RWPE2 (cell line): Measurements from ENCODE around the gene PAK3.

Experiments used
- ATAC-seq: fragments of 200-7000 bp; cut with Tn5 transposase; 3 replicates; pipeline ENCODE4 v1.9.1; 2021; ENCODE audit warnings: low read depth
- DNase-seq: peaks from one replicate; pipeline ENCODE4 v3.0.0-alpha.2; 2020; ENCODE audit warnings: low spot score
- H3K27ac ChIP-seq: fragments of 450-650 bp; 2 replicates; pipeline ENCODE4 v1.5.1; 2017; ENCODE audit warnings: mild to moderate bottlenecking; ENCODE audit not compliant: poor library complexity, severe bottlenecking
- H3K27me3 ChIP-seq: fragments of 250-450 bp; sonication (Bioruptor Pico); 2 replicates; pipeline ENCODE4 v1.5.1; 2021; ENCODE audit warnings: mild to moderate bottlenecking, moderate library complexity; ENCODE audit not compliant: insufficient read depth, poor library complexity, severe bottlenecking
- H3K36me3 ChIP-seq: fragments of 250-450 bp; sonication (Bioruptor Pico); 2 replicates; pipeline ENCODE4 v1.5.1; 2020; ENCODE audit warnings: low read depth, mild to moderate bottlenecking, moderate library complexity
- H3K4me1 ChIP-seq: fragments of 250-450 bp; sonication (Bioruptor Pico); 2 replicates; pipeline ENCODE4 v1.5.1; 2021; ENCODE audit warnings: mild to moderate bottlenecking, moderate library complexity; ENCODE audit not compliant: insufficient read depth, poor library complexity, severe bottlenecking
- H3K4me3 ChIP-seq: fragments of 250-450 bp; sonication (Bioruptor Pico); 2 replicates; pipeline ENCODE4 v1.5.1; 2021; ENCODE audit warnings: mild to moderate bottlenecking, moderate library complexity; ENCODE audit not compliant: severe bottlenecking
- H3K9me3 ChIP-seq: fragments of 250-450 bp; sonication (Bioruptor Pico); 2 replicates; pipeline ENCODE4 v1.5.1; 2021; ENCODE audit warnings: mild to moderate bottlenecking, moderate library complexity; ENCODE audit not compliant: severe bottlenecking
- TF ChIP-seq, protein P1 (sequence below): fragments of 450-650 bp; IDR thresholded peaks from one replicate; pipeline ENCODE4 v1.5.1; 2017; ENCODE audit warnings: mild to moderate bottlenecking, moderate library complexity; ENCODE audit not compliant: poor library complexity, severe bottlenecking

PAK3 gene

DNA sequence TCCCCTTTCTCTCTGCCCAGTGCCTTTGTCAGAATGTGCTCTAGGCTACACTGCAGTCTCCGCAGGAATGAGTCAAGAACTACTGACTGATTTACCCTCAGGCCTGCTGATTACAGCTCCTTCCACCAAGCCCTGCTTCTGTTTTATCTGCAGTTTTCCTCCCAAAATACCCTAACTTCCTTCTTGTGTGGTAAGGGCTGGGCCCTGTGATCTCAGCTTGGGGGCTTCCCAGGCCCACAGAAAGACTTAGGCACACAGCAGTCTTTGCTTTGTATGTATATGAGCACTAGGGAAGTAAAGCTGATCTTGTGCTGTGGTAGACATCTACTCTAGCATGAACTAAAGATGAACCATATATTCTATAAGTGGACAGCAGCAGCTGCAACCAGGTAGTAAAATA, 18.8 kb downstream of the PAK3 start:
- no peak for ATAC-seq
- no peaks in the 10 kb centered on the region for H3K9me3 ChIP-seq
- no peaks in the 10 kb centered on the region for H3K36me3 ChIP-seq
- no peaks in the 10 kb centered on the region for H3K4me1 ChIP-seq
- DNase-seq = no peak
- TF ChIP-seq, protein P1, sequence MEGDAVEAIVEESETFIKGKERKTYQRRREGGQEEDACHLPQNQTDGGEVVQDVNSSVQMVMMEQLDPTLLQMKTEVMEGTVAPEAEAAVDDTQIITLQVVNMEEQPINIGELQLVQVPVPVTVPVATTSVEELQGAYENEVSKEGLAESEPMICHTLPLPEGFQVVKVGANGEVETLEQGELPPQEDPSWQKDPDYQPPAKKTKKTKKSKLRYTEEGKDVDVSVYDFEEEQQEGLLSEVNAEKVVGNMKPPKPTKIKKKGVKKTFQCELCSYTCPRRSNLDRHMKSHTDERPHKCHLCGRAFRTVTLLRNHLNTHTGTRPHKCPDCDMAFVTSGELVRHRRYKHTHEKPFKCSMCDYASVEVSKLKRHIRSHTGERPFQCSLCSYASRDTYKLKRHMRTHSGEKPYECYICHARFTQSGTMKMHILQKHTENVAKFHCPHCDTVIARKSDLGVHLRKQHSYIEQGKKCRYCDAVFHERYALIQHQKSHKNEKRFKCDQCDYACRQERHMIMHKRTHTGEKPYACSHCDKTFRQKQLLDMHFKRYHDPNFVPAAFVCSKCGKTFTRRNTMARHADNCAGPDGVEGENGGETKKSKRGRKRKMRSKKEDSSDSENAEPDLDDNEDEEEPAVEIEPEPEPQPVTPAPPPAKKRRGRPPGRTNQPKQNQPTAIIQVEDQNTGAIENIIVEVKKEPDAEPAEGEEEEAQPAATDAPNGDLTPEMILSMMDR = no peak
- H3K27ac ChIP-seq = no peak overlapping the region
- no peak overlapping the region for H3K4me3 ChIP-seq
- no peaks in the 10 kb centered on the region for H3K27me3 ChIP-seq

GRCh38 chrX:111116666-111117065, 20.7 kb downstream of the PAK3 start:
- Histone ChIP-seq H3K4me1 (no peaks in the 10 kb centered on the region), H3K9me3 (no peaks in the 10 kb centered on the region), H3K27ac (no peak overlapping the region), H3K36me3 (no peaks in the 10 kb centered on the region), H3K4me3 (no peak overlapping the region), H3K27me3 (no peaks in the 10 kb centered on the region)
- TF ChIP-seq, protein P1 = no peak
- no peak for ATAC-seq
- DNase-seq = no peak

DNA sequence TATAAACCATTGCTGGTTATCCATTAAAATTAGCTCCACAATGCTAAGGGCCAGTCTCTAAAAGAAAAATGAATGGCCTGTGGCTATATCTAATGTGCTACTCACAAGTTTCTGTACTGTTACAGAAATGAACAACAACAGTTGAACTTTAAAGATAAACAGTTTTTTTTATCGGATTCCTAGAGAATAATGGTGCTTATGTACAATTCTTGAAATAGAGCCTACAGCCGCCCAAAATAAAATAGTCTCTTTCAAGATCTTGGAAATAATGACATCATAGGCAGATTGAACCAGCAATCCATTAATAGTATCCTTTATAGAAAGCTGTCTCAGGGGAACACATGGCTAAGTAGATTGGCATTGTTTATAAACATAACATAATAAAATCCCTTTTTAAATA, 23.4 kb downstream of the PAK3 start:
- DNase-seq (no peak), ATAC-seq (no peak)
- H3K9me3 ChIP-seq = no peaks in the 10 kb centered on the region
- H3K36me3 ChIP-seq = no peaks in the 10 kb centered on the region
- no peak overlapping the region for H3K4me3 ChIP-seq
- TF ChIP-seq, protein P1 = no peak
- no peak overlapping the region for H3K27ac ChIP-seq
- no peaks in the 10 kb centered on the region for H3K27me3 ChIP-seq
- H3K4me1 ChIP-seq = no peaks in the 10 kb centered on the region

GRCh38 chrX:111123125-111123524, 27.1 kb downstream of the PAK3 start:
- Histone ChIP-seq H3K4me3 (no peak overlapping the region), H3K27ac (no peak overlapping the region), H3K4me1 (no peaks in the 10 kb centered on the region), H3K36me3 (no peaks in the 10 kb centered on the region), H3K9me3 (no peaks in the 10 kb centered on the region), H3K27me3 (no peaks in the 10 kb centered on the region)
- no peak for ATAC-seq
- DNase-seq = no peak
- TF ChIP-seq, protein P1 = no peak

DNA sequence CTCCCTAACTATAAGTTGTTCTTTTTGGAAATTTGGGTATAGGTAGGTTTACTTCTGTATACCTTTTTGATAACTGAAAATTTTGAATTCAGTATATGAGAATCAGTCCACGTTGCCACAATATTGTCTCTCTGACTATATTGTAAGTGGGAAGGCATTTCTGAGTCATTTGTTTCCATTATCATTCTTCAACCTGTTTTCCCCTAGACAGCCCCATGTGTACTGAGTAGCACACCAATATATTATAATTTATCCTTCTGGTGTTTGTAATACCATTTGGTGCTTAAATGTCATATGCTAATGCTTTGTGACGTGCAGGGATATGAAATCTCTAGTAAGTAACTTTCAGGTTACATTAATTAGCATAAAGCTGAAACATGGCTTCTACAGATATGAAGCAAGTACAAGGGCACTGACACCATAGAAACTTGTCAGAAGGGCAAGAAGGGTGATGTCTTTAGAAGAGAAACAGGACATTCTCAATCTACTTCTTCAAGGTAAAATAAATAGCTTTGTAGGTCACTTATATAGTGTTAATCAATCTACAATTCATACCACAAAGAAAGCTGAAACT, 27.7 kb downstream of the PAK3 start:
- ATAC-seq (no peak), DNase-seq (no peak)
- no peaks in the 10 kb centered on the region for H3K27me3 ChIP-seq

More for the DNA sequence above, 27.7 kb downstream of the PAK3 start:
- Histone ChIP-seq H3K27ac (no peak overlapping the region), H3K4me1 (no peaks in the 10 kb centered on the region), H3K9me3 (no peaks in the 10 kb centered on the region), H3K4me3 (no peak overlapping the region), H3K36me3 (no peaks in the 10 kb centered on the region)
- TF ChIP-seq, protein P1 = no peak
